AG04449 (cell line): ENCODE results near the gene DSTN.

Experiments used
- CTCF ChIA-PET: fragments of 350-600 bp; formaldehyde crosslinking; extraction: SDS; loops from one replicate; lab custom pipeline; 2021; ENCODE audit warnings: antibody characterized with exemption; lab: Yijun Ruan, JAX
- POLR2A ChIA-PET: fragments of 400-600, 350-600 bp; formaldehyde crosslinking; extraction: SDS; loops from one replicate; lab custom pipeline; 2020; ENCODE audit warnings: antibody characterized with exemption, inconsistent platforms; lab: Yijun Ruan, JAX
- DNase-seq: peaks from one replicate; pipeline ENCODE4 v3.0.0-alpha.2; 2010; ENCODE audit warnings: low read depth, low spot score
- H3K4me3 ChIP-seq: 2 replicates; pipeline ENCODE4 v1.5.1; 2011; ENCODE audit warnings: low read depth, mild to moderate bottlenecking, control low read depth, low read length
- TF ChIP-seq, protein P1 (sequence below): IDR thresholded peaks from one replicate; pipeline ENCODE4 v1.5.1; 2011; ENCODE audit warnings: mild to moderate bottlenecking, moderate library complexity, low read length, control low read depth, inconsistent platforms; ENCODE audit not compliant: insufficient read depth; ENCODE audit errors: missing control alignments

Gene DSTN

DNA sequence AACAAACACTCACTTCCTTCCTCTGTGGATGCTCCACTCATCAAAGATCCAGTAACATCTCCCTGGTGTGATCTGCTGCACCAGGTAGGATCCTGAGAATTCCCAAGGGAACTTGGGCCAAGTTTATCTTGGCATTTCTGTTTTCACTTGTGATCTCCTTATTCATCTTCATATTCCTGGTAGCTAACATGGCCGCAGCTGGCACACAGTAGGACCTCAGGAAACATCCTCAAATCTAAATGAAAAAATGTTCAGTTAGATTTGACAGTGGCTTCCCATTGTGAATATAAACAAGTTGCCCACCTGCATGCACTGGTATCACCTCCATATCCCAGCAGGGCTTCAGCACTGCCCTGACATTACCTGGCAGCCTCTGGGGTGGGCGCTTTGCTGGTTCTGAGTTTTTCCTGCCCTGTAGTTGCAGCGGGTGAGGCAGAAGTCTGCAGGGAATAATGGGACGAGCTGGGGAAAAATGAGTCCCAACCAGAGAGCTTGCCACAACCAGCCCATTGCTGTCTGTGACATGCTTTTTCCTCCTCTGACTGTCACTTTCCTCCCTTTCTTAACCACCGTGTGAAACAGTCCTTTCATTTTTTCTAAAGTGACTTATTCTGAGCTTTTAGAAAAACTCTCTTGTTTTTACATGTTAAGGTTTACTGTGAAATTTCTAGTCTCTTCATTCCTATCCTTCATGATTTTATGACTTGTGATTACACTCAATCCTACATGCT lies 9.4 kb upstream of the DSTN start:
- POLR2A ChIA-PET = interaction anchor here (0.6 kb wide), 1 partner anchor 461 kb away, joined by 4 read pairs; no protein-coding TSS in a partner anchor
- CTCF ChIA-PET = interaction anchor here (2.6 to 7.3 kb wide), 2 partner anchors 10 to 17 kb away, joined by 8 to 44 read pairs; partner anchors contain the start of gene DSTN

DNA sequence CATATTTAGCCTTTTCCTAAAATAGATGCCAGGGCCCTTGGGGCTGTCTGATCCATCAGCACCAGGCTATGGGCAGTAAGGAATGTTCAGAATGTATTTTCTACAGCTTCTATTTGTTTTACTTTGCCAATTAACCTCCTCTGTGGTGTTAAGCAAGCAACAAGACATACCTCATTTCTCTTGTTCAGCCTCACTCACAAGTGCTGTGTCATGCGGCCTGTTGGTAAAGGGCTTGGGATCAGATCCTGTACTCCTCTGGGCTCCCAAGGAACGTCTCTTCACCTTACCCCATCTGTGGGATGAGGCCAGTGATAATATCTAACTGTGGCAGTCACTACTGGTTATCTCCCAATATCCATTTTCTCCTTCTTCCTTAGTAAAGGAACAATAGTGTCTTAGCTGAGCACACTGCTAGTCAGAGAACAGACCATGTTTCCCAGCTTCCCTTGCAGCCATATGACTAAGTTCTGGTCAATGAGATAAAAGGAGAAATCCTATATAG lies 7.0 kb upstream of the DSTN start:
- POLR2A ChIA-PET = interaction anchor here (0.6 to 1.3 kb wide), 2 partner anchors 10 to 21 kb away, joined by 3 read pairs; no protein-coding TSS in a partner anchor
- H3K4me3 ChIP-seq = no peak overlapping the region
- peak; percentile 93 for DNase-seq
- TF ChIP-seq, protein P1, sequence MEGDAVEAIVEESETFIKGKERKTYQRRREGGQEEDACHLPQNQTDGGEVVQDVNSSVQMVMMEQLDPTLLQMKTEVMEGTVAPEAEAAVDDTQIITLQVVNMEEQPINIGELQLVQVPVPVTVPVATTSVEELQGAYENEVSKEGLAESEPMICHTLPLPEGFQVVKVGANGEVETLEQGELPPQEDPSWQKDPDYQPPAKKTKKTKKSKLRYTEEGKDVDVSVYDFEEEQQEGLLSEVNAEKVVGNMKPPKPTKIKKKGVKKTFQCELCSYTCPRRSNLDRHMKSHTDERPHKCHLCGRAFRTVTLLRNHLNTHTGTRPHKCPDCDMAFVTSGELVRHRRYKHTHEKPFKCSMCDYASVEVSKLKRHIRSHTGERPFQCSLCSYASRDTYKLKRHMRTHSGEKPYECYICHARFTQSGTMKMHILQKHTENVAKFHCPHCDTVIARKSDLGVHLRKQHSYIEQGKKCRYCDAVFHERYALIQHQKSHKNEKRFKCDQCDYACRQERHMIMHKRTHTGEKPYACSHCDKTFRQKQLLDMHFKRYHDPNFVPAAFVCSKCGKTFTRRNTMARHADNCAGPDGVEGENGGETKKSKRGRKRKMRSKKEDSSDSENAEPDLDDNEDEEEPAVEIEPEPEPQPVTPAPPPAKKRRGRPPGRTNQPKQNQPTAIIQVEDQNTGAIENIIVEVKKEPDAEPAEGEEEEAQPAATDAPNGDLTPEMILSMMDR = no peak
- CTCF ChIA-PET = interaction anchor here (0.6 to 1.7 kb wide), 2 partner anchors 10 to 18 kb away, joined by 3 to 6 read pairs; no protein-coding TSS in a partner anchor

More for the DNA sequence above, 9.4 kb upstream of the DSTN start:
- TF ChIP-seq, protein P1 = no peak
- no peak overlapping the region for H3K4me3 ChIP-seq
- DNase-seq = no peak

DNA sequence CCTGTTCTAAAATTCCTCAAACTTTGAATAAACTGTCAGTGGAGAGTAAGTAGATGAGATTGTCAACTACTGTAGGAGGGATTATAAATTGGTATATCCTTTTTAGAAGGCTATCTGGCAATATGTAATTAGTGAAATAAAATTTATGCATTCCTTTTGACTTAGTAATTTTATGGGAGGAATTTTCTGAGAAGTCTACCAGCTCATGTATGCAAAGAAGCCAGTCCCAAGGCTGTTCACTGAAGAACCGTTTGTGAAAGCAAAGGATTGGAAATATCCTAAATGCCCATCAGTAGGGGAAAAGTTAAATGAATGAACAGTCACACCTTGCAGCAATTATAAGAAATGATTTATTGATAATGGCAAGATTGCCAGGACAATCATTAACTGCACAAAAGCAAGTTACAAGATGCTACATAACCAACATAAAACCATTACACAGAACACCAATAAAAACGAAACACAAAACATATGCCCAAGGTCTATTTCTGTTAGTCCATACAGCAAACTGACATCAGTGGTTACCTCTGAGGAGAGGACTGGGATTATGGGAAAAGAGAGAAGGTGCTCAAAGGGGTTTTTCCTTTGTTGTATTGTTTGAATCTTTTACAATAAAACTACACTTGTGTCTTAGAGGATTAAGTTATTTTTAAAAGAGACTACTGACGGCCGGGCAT lies 4.6 kb upstream of the DSTN start:
- CTCF ChIA-PET = no interaction called here
- DNase-seq = no peak
- POLR2A ChIA-PET = no interaction called here
- no peak overlapping the region for H3K4me3 ChIP-seq
- TF ChIP-seq, protein P1 = no peak

DNA sequence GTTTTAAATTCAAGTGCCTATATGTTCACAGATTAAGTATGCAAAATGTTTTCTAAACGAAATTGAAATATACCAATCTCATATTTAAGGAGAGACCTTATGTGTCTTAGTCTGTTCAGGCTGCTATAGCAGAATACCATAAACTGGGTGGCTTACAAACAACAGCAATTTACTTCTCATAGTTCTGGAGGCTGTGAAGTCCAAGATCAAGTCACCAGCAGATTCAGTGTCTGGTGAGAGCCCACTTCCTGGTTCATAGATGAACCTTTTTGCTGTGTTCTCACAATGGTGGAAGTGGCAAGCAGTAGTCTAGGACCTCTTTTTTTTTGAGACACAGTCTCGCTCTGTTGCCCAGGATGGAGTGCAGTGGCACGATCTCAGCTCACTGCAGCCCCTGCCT lies 3.5 kb upstream of the DSTN start:
- ChIA-PET POLR2A (no interaction called here), CTCF (no interaction called here)
- TF ChIP-seq, protein P1 = no peak
- no peak for DNase-seq
- H3K4me3 ChIP-seq = no peak overlapping the region

DNA sequence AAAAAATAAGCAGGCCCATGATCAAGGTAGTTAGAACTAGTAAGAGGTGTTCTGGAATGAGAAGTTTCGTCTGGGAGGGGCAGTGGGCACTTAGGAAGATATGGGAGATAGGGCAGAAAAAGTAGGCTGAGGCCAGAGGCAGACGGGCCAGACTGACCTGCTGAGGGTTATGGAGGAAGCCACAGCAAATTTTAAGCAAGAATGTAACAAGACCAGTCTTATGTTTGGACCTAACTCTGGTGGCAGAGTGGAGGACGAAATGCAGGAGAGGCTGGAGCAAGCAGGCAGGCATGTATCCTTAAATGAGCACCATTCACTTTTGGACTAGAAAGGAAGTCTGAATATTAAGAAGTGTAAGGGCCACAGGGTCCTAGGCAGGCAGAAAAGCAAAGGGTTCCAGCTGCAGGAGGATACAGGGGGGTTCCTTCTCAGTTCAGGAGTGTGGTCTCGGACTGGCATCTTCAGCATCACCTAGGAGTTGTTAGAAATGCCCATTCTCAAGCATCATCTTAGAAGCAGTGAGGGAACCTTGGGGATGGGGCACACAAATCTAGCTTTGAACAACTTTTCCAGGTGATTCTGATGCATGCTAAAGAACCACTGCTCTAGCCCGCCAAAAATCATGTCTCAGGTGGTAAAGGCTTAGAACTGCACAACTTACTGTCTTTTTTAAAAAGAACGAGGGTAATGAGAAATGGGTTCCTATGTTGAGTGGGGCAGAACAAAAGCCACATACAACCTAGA lies 1.7 kb upstream of the DSTN start:
- DNase-seq = no peak
- TF ChIP-seq, protein P1 = no peak
- peak overlapping the region; percentile 82 for H3K4me3 ChIP-seq
- CTCF ChIA-PET = no interaction called here
- POLR2A ChIA-PET = no interaction called here
